OCI-LY1 (cell line): ENCODE results near the gene KCNT1.

ENCODE experiments used
- H2AFZ ChIP-seq: fragments of 200-600 bp; sonication (generic), shearing (Covaris generic); 2 replicates; pipeline ENCODE4 v1.6.0; 2014; ENCODE audit warnings: antibody characterized with exemption, mild to moderate bottlenecking, low read length
- H3F3A ChIP-seq: fragments of 200-600 bp; sonication (generic), shearing (Covaris generic); 2 replicates; pipeline ENCODE4 v1.6.0; 2014; ENCODE audit warnings: mild to moderate bottlenecking, antibody characterized with exemption, low read length, moderate library complexity; ENCODE audit not compliant: insufficient read depth
- H3K27ac ChIP-seq: fragments of 200-600 bp; sonication (generic); 2 replicates; pipeline ENCODE4 v1.5.1; 2014; ENCODE audit warnings: low read length, mixed run types, mild to moderate bottlenecking, low read depth; ENCODE audit not compliant: poor library complexity, severe bottlenecking
- H3K27me3 ChIP-seq: fragments of 200-600 bp; sonication (generic); 2 replicates; pipeline ENCODE4 v1.6.0; 2014; ENCODE audit warnings: antibody characterized with exemption, mild to moderate bottlenecking, low read length, moderate library complexity; ENCODE audit not compliant: insufficient read depth
- H3K36me3 ChIP-seq: fragments of 200-600 bp; sonication (generic); 2 replicates; pipeline ENCODE4 v1.6.1; 2014; ENCODE audit warnings: mild to moderate bottlenecking, antibody characterized with exemption, low read length, moderate library complexity, mixed read lengths; ENCODE audit not compliant: insufficient read depth
- H3K4me1 ChIP-seq: fragments of 200-600 bp; sonication (generic); 2 replicates; pipeline ENCODE4 v1.5.1; 2014; ENCODE audit warnings: mild to moderate bottlenecking, low read length, moderate library complexity; ENCODE audit not compliant: insufficient read depth, severe bottlenecking
- H3K4me2 ChIP-seq: fragments of 200-600 bp; sonication (generic), shearing (Covaris generic); 2 replicates; pipeline ENCODE4 v1.6.1; 2014; ENCODE audit warnings: low read length
- H3K4me3 ChIP-seq: fragments of 200-600 bp; sonication (generic); 2 replicates; pipeline ENCODE4 v1.5.1; 2014; ENCODE audit warnings: low read length, low read depth, mild to moderate bottlenecking, mixed read lengths; ENCODE audit not compliant: poor library complexity, severe bottlenecking
- H3K79me2 ChIP-seq: fragments of 200-600 bp; shearing (Covaris generic); 2 replicates; pipeline ENCODE4 v1.6.1; 2016; ENCODE audit warnings: mixed run types, low read length, mixed read lengths; ENCODE audit not compliant: insufficient read depth
- H3K9ac ChIP-seq: fragments of 200-600 bp; sonication (generic), shearing (Covaris generic); 2 replicates; pipeline ENCODE4 v1.6.1; 2014; ENCODE audit warnings: mild to moderate bottlenecking, low read length, mixed read lengths
- H3K9me2 ChIP-seq: fragments of 200-600 bp; sonication (generic), shearing (Covaris generic); 2 replicates; pipeline ENCODE4 v1.6.1; 2014; ENCODE audit warnings: low read depth, mild to moderate bottlenecking, low read length, mixed read lengths
- H3K9me3 ChIP-seq: fragments of 200-600 bp; shearing (Covaris generic); 2 replicates; pipeline ENCODE4 v1.6.1; 2014; ENCODE audit warnings: low read length, mixed read lengths
- H4K20me1 ChIP-seq: fragments of 200-600 bp; sonication (generic), shearing (Covaris generic); 2 replicates; pipeline ENCODE4 v1.6.0; 2016; ENCODE audit warnings: mild to moderate bottlenecking, low read length; ENCODE audit not compliant: insufficient read depth
- CTCF ChIP-seq: fragments of 200-600 bp; sonication (generic), shearing (Covaris generic); IDR thresholded peaks from 2 replicates; pipeline ENCODE4 v1.5.1; 2017; ENCODE audit warnings: mild to moderate bottlenecking, antibody characterized with exemption, low read length, moderate library complexity, mixed read lengths
- EZH2 ChIP-seq: fragments of 200-600 bp; sonication (generic), shearing (Covaris generic); IDR thresholded peaks from 2 replicates; pipeline ENCODE4 v1.8.0; 2017; ENCODE audit warnings: borderline replicate concordance, mixed run types, mild to moderate bottlenecking, antibody characterized with exemption, low read length, moderate library complexity, mixed read lengths

KCNT1 gene

GRCh38 chr9:135729480-135729879 is 27.5 kb downstream of the KCNT1 start:
- TF ChIP-seq EZH2 (no peak), CTCF (no peak)
- Histone ChIP-seq H3K27me3 (no peaks in the 10 kb centered on the region), H3K9me2 (no peaks in the 10 kb centered on the region), H3F3A (no peaks in the 10 kb centered on the region), H3K36me3 (no peaks in the 10 kb centered on the region), H3K4me2 (no peak overlapping the region), H3K4me3 (no peak overlapping the region), H3K9me3 (no peaks in the 10 kb centered on the region), H2AFZ (no peak overlapping the region), H3K79me2 (no peaks in the 10 kb centered on the region), H4K20me1 (no peaks in the 10 kb centered on the region), H3K27ac (no peak overlapping the region), H3K4me1 (no peaks in the 10 kb centered on the region), H3K9ac (no peak overlapping the region)

GRCh38 chr9:135731454-135731853 is 29.5 kb downstream of the KCNT1 start:
- no peak overlapping the region for H2AFZ ChIP-seq
- no peaks in the 10 kb centered on the region for H3K36me3 ChIP-seq
- no peaks in the 10 kb centered on the region for H4K20me1 ChIP-seq
- no peaks in the 10 kb centered on the region for H3K27me3 ChIP-seq
- H3F3A ChIP-seq, result no peaks in the 10 kb centered on the region
- no peaks in the 10 kb centered on the region for H3K4me1 ChIP-seq
- H3K9ac ChIP-seq, result no peak overlapping the region
- H3K4me3 ChIP-seq, result no peak overlapping the region
- H3K9me2 ChIP-seq, result no peaks in the 10 kb centered on the region
- H3K27ac ChIP-seq, result no peak overlapping the region
- H3K4me2 ChIP-seq, result no peak overlapping the region
- no peaks in the 10 kb centered on the region for H3K79me2 ChIP-seq
- no peaks in the 10 kb centered on the region for H3K9me3 ChIP-seq
- TF ChIP-seq CTCF (no peak), EZH2 (no peak)

GRCh38 chr9:135732569-135733257 is 30.7 kb downstream of the KCNT1 start:
- Histone ChIP-seq H3K9ac (no peak overlapping the region), H3K36me3 (no peaks in the 10 kb centered on the region), H2AFZ (no peak overlapping the region), H3K4me3 (no peak overlapping the region), H3F3A (no peaks in the 10 kb centered on the region), H3K79me2 (no peaks in the 10 kb centered on the region), H3K4me1 (no peaks in the 10 kb centered on the region), H3K27me3 (no peaks in the 10 kb centered on the region), H3K4me2 (no peak overlapping the region), H3K9me2 (no peaks in the 10 kb centered on the region), H3K27ac (no peak overlapping the region), H3K9me3 (no peaks in the 10 kb centered on the region), H4K20me1 (no peaks in the 10 kb centered on the region)
- TF ChIP-seq CTCF (no peak), EZH2 (no peak)
